ENCODE measurements around the gene RHOBTB3. TPM values are rescaled to one million over a fixed set of nuclear protein-coding genes. Genes with fewer than 3 reads are reported as not detected.
A peak's percentile ranks its signal among the peaks of the same experiment; 100 is the strongest.
"Not testable (repeated sequence)": the region's sequence is repeated elsewhere in the genome, so short reads cannot be mapped to it uniquely, and the experiment has no call there.

Gene RHOBTB3
- total and polyA plus RNA-seq, 3 experiments from 2014 or later: 0.33 to 2.4 (median 0.48) TPM

GRCh38 chr5:95710651-95711500, 20.3 kb upstream of the RHOBTB3 start:
- CTCF ChIA-PET; H3K4me1 Mint-ChIP-seq; H3K36me3 ChIP-seq (ENCODE audit: insufficient read depth, low read length); POLR2A ChIA-PET; H3K4me3 Mint-ChIP-seq; H3K36me3 Mint-ChIP-seq; H3K4me3 ChIP-seq (ENCODE audit: low read length); H3K27me3 ChIP-seq (ENCODE audit: insufficient read depth, low read length, poor library complexity, severe bottlenecking); H3K9me3 Mint-ChIP-seq; DNase-seq; H3K4me1 ChIP-seq (ENCODE audit: insufficient read depth, low read length); H3K9me3 ChIP-seq (ENCODE audit: low read length): not testable (repeated sequence)
- peak overlapping the region; percentile 84 for H3K27ac ChIP-seq (ENCODE audit: low read depth, low read length)
- Mint-ChIP-seq H3K27me3 (peaks cover 2 to 11% of the 10 kb centered on the region in 2 donors), H3K27ac (peak overlapping the region in 1 of 8 donors; percentile 85)

DNA sequence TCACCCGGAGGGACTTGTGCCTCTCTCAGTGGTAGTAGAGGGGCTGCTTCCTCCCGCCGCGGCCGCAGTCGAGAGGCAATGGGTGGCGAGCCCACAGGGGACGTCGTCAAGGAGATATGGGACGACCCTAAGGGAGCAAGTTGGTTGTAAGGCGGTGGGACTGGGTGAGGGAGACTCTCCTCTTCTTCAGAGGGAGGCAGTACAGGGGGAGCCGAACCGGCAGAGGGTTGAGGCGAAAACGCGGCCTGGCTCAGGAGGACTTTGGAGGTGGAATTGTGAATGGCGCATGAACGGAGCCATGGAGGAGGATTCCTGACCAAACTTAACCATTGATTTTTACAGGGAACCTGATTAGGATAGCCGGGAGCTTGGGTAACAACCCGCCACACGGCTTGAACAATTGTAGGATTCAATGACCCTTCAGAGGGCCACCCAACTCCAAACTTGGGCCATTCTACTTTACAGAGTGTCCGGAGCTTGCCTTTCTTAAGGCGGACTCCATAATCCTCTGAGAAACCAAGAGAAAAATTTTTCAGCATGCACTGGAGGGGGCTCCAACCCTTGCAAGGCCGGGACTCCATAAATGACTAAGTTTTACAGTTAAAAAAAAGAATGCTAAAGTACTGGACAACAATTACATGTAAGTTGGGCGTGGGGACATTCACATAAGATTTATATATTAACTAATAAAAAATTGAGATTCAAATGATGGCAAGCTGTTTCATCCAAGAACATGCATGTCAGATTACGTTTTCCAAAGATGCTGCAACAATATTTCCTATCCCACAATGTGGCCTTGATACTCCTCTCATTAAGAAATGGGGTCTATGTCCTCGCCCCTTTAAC, 19.4 kb upstream of the RHOBTB3 start:
- Histone ChIP-seq H3K36me3 (ENCODE audit: insufficient read depth, low read length) (no peaks in the 10 kb centered on the region), H3K4me3 (ENCODE audit: low read length) (no peak overlapping the region), H3K9me3 (ENCODE audit: low read length) (no peaks in the 10 kb centered on the region), H3K4me1 (ENCODE audit: insufficient read depth, low read length) (peaks cover under 1% of the 10 kb centered on the region), H3K27ac (ENCODE audit: low read depth, low read length) (peak overlapping the region; percentile 84), H3K27me3 (ENCODE audit: insufficient read depth, low read length, poor library complexity, severe bottlenecking) (no peaks in the 10 kb centered on the region)
- Mint-ChIP-seq H3K4me3 (no peak overlapping the region), H3K27me3 (peaks cover 2 to 11% of the 10 kb centered on the region in 2 donors), H3K27ac (no peak overlapping the region), H3K36me3 (no peaks in the 10 kb centered on the region), H3K4me1 (peaks cover 1 to 15% (median 8%) of the 10 kb centered on the region in 3 donors), H3K9me3 (no peaks in the 10 kb centered on the region)
- ChIA-PET CTCF (no interaction called here), POLR2A (no interaction called here)
- no peak for DNase-seq

DNA sequence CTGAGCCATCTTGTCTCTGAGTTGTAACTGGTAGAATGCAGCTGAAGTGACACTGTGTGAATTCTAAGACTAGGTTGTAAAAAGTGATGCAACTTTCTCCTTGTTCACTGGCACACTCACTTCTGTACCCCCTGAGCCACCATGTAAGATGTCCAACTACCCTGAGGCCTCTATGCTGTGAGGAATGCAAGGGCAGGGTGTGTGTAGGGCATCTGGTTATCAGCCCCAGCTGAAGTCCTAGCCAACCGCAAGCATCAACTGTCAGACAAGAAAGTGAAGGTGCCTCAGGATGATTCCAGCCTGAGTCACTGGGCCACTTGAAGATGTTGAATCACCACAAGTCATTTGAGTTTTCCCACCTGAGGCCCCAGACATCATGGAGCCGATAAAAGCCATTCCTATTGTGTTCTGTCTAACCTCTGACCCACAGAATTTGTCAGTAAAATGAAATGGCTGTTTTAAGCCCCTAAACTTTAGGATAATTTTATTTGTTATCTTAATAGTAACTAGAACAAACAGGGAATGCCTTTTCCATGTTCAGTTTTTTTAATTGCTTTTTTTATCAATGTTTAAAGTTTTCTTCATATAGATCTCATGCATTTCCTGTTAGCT, 18.7 kb upstream of the RHOBTB3 start:
- ChIA-PET CTCF (no interaction called here), POLR2A (no interaction called here)
- DNase-seq: no peak

DNA sequence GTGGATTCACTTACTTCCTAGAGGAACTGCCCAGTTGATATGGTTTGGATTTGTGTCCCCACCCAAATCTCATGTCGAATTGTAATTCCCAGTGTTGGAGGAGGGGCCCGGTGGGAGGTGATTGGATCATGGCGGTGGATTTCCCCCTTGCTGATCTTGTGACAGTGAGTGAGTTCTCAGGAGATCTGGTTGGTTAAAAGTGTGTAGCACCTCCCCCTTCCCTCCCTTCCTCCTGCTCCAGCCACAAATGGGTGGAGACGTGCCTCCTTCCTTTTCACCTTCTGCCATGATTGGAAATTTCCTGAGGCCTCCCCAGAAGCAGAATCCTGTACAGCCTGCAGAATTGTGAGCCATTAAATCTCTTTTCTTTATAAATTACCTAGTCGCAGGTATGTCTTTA, 17.9 kb upstream of the RHOBTB3 start:
- POLR2A ChIA-PET: not testable (repeated sequence)

More for the DNA sequence above, 18.7 kb upstream of the RHOBTB3 start:
- H3K4me1 Mint-ChIP-seq: peaks cover 1 to 15% (median 8%) of the 10 kb centered on the region in 3 donors
- Histone ChIP-seq H3K9me3 (ENCODE audit: low read length) (no peaks in the 10 kb centered on the region), H3K4me3 (ENCODE audit: low read length) (no peak overlapping the region), H3K27me3 (ENCODE audit: insufficient read depth, low read length, poor library complexity, severe bottlenecking) (no peaks in the 10 kb centered on the region), H3K4me1 (ENCODE audit: insufficient read depth, low read length) (peaks cover 8% of the 10 kb centered on the region), H3K36me3 (ENCODE audit: insufficient read depth, low read length) (no peaks in the 10 kb centered on the region), H3K27ac (ENCODE audit: low read depth, low read length) (peak overlapping the region; percentile 84)
- no peaks in the 10 kb centered on the region for H3K9me3 Mint-ChIP-seq
- H3K27ac Mint-ChIP-seq: no peak overlapping the region
- no peaks in the 10 kb centered on the region for H3K36me3 Mint-ChIP-seq
- peaks cover 2 to 11% of the 10 kb centered on the region in 2 donors for H3K27me3 Mint-ChIP-seq
- no peak overlapping the region for H3K4me3 Mint-ChIP-seq

GRCh38 chr5:95713960-95714710, 17.0 kb upstream of the RHOBTB3 start:
- Mint-ChIP-seq H3K36me3 (no peaks in the 10 kb centered on the region), H3K27ac (peak overlapping the region in 1 of 8 donors; percentile 32), H3K27me3 (peaks cover 2 to 3% of the 10 kb centered on the region in 2 donors), H3K4me3 (no peak overlapping the region), H3K9me3 (no peaks in the 10 kb centered on the region), H3K4me1 (peaks cover 1 to 15% (median 8%) of the 10 kb centered on the region in 3 donors)
- H3K4me3 ChIP-seq (ENCODE audit: low read length): no peak overlapping the region
- H3K9me3 ChIP-seq (ENCODE audit: low read length): no peaks in the 10 kb centered on the region
- peaks cover 25% of the 10 kb centered on the region for H3K4me1 ChIP-seq (ENCODE audit: insufficient read depth, low read length)
- no peak for DNase-seq
- ChIA-PET POLR2A (no interaction called here), CTCF (no interaction called here)
- H3K27me3 ChIP-seq (ENCODE audit: insufficient read depth, low read length, poor library complexity, severe bottlenecking): no peaks in the 10 kb centered on the region
- H3K27ac ChIP-seq (ENCODE audit: low read depth, low read length): no peak overlapping the region
- no peaks in the 10 kb centered on the region for H3K36me3 ChIP-seq (ENCODE audit: insufficient read depth, low read length)

More for the DNA sequence above, 17.9 kb upstream of the RHOBTB3 start:
- H3K4me3 Mint-ChIP-seq; H3K27me3 ChIP-seq (ENCODE audit: insufficient read depth, low read length, poor library complexity, severe bottlenecking); H3K9me3 Mint-ChIP-seq; DNase-seq; H3K36me3 ChIP-seq (ENCODE audit: insufficient read depth, low read length); H3K9me3 ChIP-seq (ENCODE audit: low read length); H3K4me3 ChIP-seq (ENCODE audit: low read length); H3K27ac ChIP-seq (ENCODE audit: low read depth, low read length); H3K36me3 Mint-ChIP-seq; H3K27me3 Mint-ChIP-seq; CTCF ChIA-PET: not testable (repeated sequence)
- Mint-ChIP-seq H3K27ac (peak overlapping the region in 1 of 8 donors; percentile 77), H3K4me1 (peaks cover 1 to 15% (median 8%) of the 10 kb centered on the region in 3 donors)
- H3K4me1 ChIP-seq (ENCODE audit: insufficient read depth, low read length): peaks cover 16% of the 10 kb centered on the region

DNA sequence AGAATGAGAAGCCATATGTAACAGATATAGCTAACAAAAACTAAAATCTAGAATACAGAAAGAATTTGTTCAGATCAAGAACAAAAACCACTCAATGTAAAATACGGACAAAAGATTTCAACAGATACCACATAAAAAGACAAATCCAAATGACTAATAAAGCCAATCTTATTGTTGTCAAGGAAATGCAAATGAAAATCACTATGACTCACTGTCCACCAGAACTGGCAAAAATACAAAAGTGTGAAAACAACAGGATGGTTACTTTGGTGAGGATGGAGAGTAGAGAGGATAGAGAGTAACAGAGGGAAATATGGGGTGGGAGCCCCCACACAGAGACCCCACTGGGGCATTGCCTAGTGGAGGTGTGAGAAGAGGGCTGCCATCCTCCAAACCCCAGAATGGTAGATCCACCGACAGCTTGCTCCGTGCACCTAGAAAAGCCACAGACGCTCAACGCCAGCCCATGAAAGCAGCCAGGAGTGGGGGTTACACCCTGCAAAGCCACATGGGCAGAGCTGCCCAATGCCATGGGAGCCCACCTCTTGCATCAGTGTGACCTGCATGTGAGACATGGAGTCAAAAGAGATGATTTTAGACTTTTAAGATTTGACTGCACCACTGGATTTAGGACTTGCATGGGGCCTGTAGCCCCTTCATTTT, 15.2 kb upstream of the RHOBTB3 start:
- POLR2A ChIA-PET: no interaction called here
- Mint-ChIP-seq H3K4me1 (peaks cover 1 to 15% (median 8%) of the 10 kb centered on the region in 3 donors), H3K36me3 (no peaks in the 10 kb centered on the region), H3K9me3 (no peaks in the 10 kb centered on the region), H3K4me3 (no peak overlapping the region), H3K27me3 (peaks cover 2 to 3% of the 10 kb centered on the region in 2 donors), H3K27ac (no peak overlapping the region)
- no peaks in the 10 kb centered on the region for H3K9me3 ChIP-seq (ENCODE audit: low read length)
- H3K27me3 ChIP-seq (ENCODE audit: insufficient read depth, low read length, poor library complexity, severe bottlenecking): no peaks in the 10 kb centered on the region
- H3K27ac ChIP-seq (ENCODE audit: low read depth, low read length): no peak overlapping the region
- H3K4me3 ChIP-seq (ENCODE audit: low read length): no peak overlapping the region
- H3K4me1 ChIP-seq (ENCODE audit: insufficient read depth, low read length): peaks cover 26% of the 10 kb centered on the region
- H3K36me3 ChIP-seq (ENCODE audit: insufficient read depth, low read length): no peaks in the 10 kb centered on the region
- CTCF ChIA-PET: no interaction called here
- DNase-seq: no peak

DNA sequence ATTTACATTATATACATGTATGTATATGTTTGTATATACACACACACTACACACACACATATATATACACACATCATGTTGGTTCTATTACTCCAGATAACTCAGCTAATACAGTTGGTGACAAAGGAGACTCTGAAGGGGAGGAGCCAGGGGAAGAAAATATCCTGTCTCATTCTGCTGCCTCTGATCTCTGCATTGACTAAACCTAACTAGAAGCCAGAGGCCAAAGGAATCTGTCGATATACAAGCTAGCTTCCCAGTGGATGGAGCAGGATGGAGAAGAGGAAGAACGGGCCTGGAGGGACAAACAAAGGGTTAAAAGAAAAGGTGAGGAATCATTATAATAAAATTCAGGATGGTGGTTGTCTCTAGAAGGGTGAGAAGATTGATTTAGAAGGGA, 13.7 kb upstream of the RHOBTB3 start:
- POLR2A ChIA-PET: no interaction called here
- Mint-ChIP-seq H3K9me3 (no peaks in the 10 kb centered on the region), H3K36me3 (no peaks in the 10 kb centered on the region), H3K27me3 (peaks cover 0 to 3% of the 10 kb centered on the region in 2 donors), H3K27ac (no peak overlapping the region), H3K4me1 (peaks cover 1 to 15% (median 8%) of the 10 kb centered on the region in 3 donors), H3K4me3 (no peak overlapping the region)
- Histone ChIP-seq H3K36me3 (ENCODE audit: insufficient read depth, low read length) (no peaks in the 10 kb centered on the region), H3K4me3 (ENCODE audit: low read length) (no peak overlapping the region), H3K27ac (ENCODE audit: low read depth, low read length) (no peak overlapping the region), H3K27me3 (ENCODE audit: insufficient read depth, low read length, poor library complexity, severe bottlenecking) (no peaks in the 10 kb centered on the region), H3K9me3 (ENCODE audit: low read length) (no peaks in the 10 kb centered on the region), H3K4me1 (ENCODE audit: insufficient read depth, low read length) (peaks cover 26% of the 10 kb centered on the region)
- CTCF ChIA-PET: no interaction called here
- DNase-seq: no peak

Measured in CD8-positive, alpha-beta memory T cell (primary cell).